IMR-90 (cell line): ENCODE results near the gene PLCB4. TPM values are rescaled to one million over a fixed set of nuclear protein-coding genes. Genes with fewer than 3 reads are reported as not detected.

Experiments
- ATAC-seq: fragments of 200-7000 bp; cut with Tn5 transposase; 2 replicates; pipeline ENCODE4 v1.9.1; 2020; ENCODE audit warnings: low read depth, mild to moderate bottlenecking, moderate library complexity
- BruUV-seq: library from RNA; stranded (reverse); fragments of 400-500 nt; replicated peaks from 2 replicates; lab custom pipeline; 2021; lab: Mats Ljungman, UMichigan
- CTCF ChIA-PET: fragments of 300-600 bp; formaldehyde crosslinking; extraction: SDS; loops from one replicate; lab custom pipeline; 2021; ENCODE audit warnings: antibody characterized with exemption; lab: Yijun Ruan, JAX
- POLR2A ChIA-PET: fragments of 300-600 bp; sonication (Branson Sonifier 250); formaldehyde crosslinking; loops from one replicate; lab custom pipeline; 2022; ENCODE audit warnings: antibody characterized with exemption; ENCODE audit not compliant: unreplicated experiment; lab: Charles Lee
- DNase-seq: peaks from one replicate; pipeline ENCODE4 v3.0.0; 2013
- H2AFZ ChIP-seq: replicated peaks from 2 replicates; pipeline ENCODE3; 2013; ENCODE audit warnings: low read length, mild to moderate bottlenecking; ENCODE audit not compliant: poor library complexity
- H2AK5ac ChIP-seq: 2 replicates; pipeline ENCODE4 v1.6.1; 2013; ENCODE audit warnings: low read depth, low read length, inconsistent platforms
- H2AK9ac ChIP-seq: replicated peaks from 2 replicates; pipeline ENCODE3; 2013; ENCODE audit warnings: mild to moderate bottlenecking, low read depth, low read length, moderate library complexity; ENCODE audit not compliant: poor library complexity
- H2BK120ac ChIP-seq: 2 replicates; pipeline ENCODE4 v1.6.1; 2013; ENCODE audit warnings: low read depth, low read length, inconsistent platforms
- H2BK15ac ChIP-seq: 3 replicates; pipeline ENCODE4 v1.6.1; 2013; ENCODE audit warnings: low read depth, low read length, inconsistent platforms
- H2BK20ac ChIP-seq: 2 replicates; pipeline ENCODE4 v1.6.1; 2013; ENCODE audit warnings: low read depth, mild to moderate bottlenecking, inconsistent platforms, low read length, moderate library complexity
- H2BK5ac ChIP-seq: 2 replicates; pipeline ENCODE4 v1.6.1; 2013; ENCODE audit warnings: mild to moderate bottlenecking, low read depth, low read length, inconsistent platforms; ENCODE audit not compliant: poor library complexity, severe bottlenecking
- H3K14ac ChIP-seq: replicated peaks from 2 replicates; pipeline ENCODE4 v1.6.1; 2013; ENCODE audit warnings: low read depth, low read length, inconsistent platforms
- H3K18ac ChIP-seq: 2 replicates; pipeline ENCODE4 v1.6.1; 2013; ENCODE audit warnings: low read depth, low read length, control low read depth
- H3K23ac ChIP-seq: 2 replicates; pipeline ENCODE4 v1.6.1; 2013; ENCODE audit warnings: low read depth, low read length, inconsistent platforms
- H3K27ac ChIP-seq: 2 replicates; pipeline ENCODE4 v1.5.1; 2013; ENCODE audit warnings: mild to moderate bottlenecking, control low read depth, low read length; ENCODE audit not compliant: insufficient read depth
- H3K27me3 ChIP-seq: 2 replicates; pipeline ENCODE4 v1.6.1; 2013; ENCODE audit warnings: low read length; ENCODE audit not compliant: control insufficient read depth, insufficient read depth
- H3K36me3 ChIP-seq: 2 replicates; pipeline ENCODE4 v1.6.1; 2013; ENCODE audit warnings: low read length, mixed read lengths; ENCODE audit not compliant: control insufficient read depth, insufficient read depth
- H3K4ac ChIP-seq: 2 replicates; pipeline ENCODE4 v1.6.1; 2013; ENCODE audit warnings: low read depth, low read length, inconsistent platforms
- H3K4me1 ChIP-seq: 2 replicates; pipeline ENCODE4 v1.6.1; 2013; ENCODE audit warnings: low read length, mixed read lengths; ENCODE audit not compliant: control insufficient read depth, insufficient read depth
- H3K4me2 ChIP-seq: 2 replicates; pipeline ENCODE4 v1.6.1; 2013; ENCODE audit warnings: low read depth, mild to moderate bottlenecking, control low read depth, low read length, moderate library complexity
- H3K4me3 ChIP-seq: 2 replicates; pipeline ENCODE4 v1.5.1; 2013; ENCODE audit warnings: low read depth, mild to moderate bottlenecking, control low read depth, low read length, moderate library complexity; ENCODE audit not compliant: insufficient read depth
- H3K56ac ChIP-seq: 2 replicates; pipeline ENCODE4 v1.6.1; 2013; ENCODE audit warnings: low read length, inconsistent platforms; ENCODE audit not compliant: insufficient read depth; ENCODE audit errors: extremely low read depth
- H3K79me1 ChIP-seq, 2 experiments: 2 replicates each; pipeline ENCODE4 v1.6.1; 2013; ENCODE audit warnings: low read length in 2 of 2, inconsistent platforms in 1 of 2, low read depth in 1 of 2
- H3K9ac ChIP-seq: 2 replicates; pipeline ENCODE4 v1.6.1; 2013; ENCODE audit warnings: low read depth, low read length, control low read depth
- H3K9me1 ChIP-seq: 2 replicates; pipeline ENCODE4 v1.6.1; 2013; ENCODE audit warnings: low read length, inconsistent platforms; ENCODE audit not compliant: insufficient read depth
- H3K9me3 ChIP-seq: 2 replicates; pipeline ENCODE4 v1.6.1; 2013; ENCODE audit warnings: low read length; ENCODE audit not compliant: control insufficient read depth, insufficient read depth
- H4K20me1 ChIP-seq: 2 replicates; pipeline ENCODE4 v1.6.1; 2013; ENCODE audit warnings: low read length, inconsistent platforms; ENCODE audit not compliant: insufficient read depth
- H4K5ac ChIP-seq: 2 replicates; pipeline ENCODE4 v1.6.1; 2013; ENCODE audit warnings: mild to moderate bottlenecking, low read depth, low read length, control low read depth
- H4K8ac ChIP-seq, 2 experiments: 2 replicates each; pipeline ENCODE4 v1.6.1; 2013; ENCODE audit warnings: low read depth in 2 of 2, low read length in 2 of 2, control low read depth in 1 of 2, inconsistent platforms in 1 of 2
- H4K91ac ChIP-seq: 2 replicates; pipeline ENCODE4 v1.6.1; 2013; ENCODE audit warnings: low read depth, low read length, inconsistent platforms; ENCODE audit not compliant: insufficient read depth
- BHLHE40 ChIP-seq: fragments of 150-350 bp; IDR thresholded peaks from 2 replicates; pipeline ENCODE4 v1.6.1; 2016; ENCODE audit warnings: mild to moderate bottlenecking, low read depth, low read length
- CHD1 ChIP-seq: IDR thresholded peaks from 2 replicates; pipeline ENCODE4 v1.6.1; 2012; ENCODE audit warnings: low read depth, low read length, improper control_type of control experiment
- MAZ ChIP-seq: IDR thresholded peaks from 2 replicates; pipeline ENCODE4 v1.6.1; 2012; ENCODE audit warnings: low read depth, mild to moderate bottlenecking, low read length, improper control_type of control experiment, moderate library complexity, borderline replicate concordance
- POLR2A ChIP-seq: IDR thresholded peaks from 2 replicates; pipeline ENCODE4 v1.6.1; 2012; ENCODE audit warnings: mild to moderate bottlenecking, low read depth, low read length
- USF2 ChIP-seq: fragments of 150-350 bp; IDR thresholded peaks from 2 replicates; pipeline ENCODE4 v1.6.1; 2017; ENCODE audit warnings: mild to moderate bottlenecking, antibody characterized with exemption, low read length, low read depth
- WGBS, 2 experiments: methylation state at CpG; one replicate each; pipeline versions ENCODE4 v1.1.5 to v1.1.7; 2013; ENCODE audit warnings: missing lambda C conversion rate in 2 of 2; ENCODE audit not compliant: insufficient read length in 1 of 2; ENCODE audit errors: extremely low coverage in 2 of 2; 5-methylcytosine and 5-hydroxymethylcytosine counted together
- dilution Hi-C: fragments of 300-500 bp; cut with HindIII; formaldehyde crosslinking; loops from one replicate; pipeline ENCODE4 v1.14.3; 2018; ENCODE audit warnings: low sequenced_read_pairs; ENCODE audit not compliant: unreplicated experiment
- in situ Hi-C: fragments of 300-500 bp; cut with MboI; formaldehyde crosslinking; loops from 3 replicates; pipeline ENCODE4 v1.14.3; 2019; ENCODE audit warnings: low sequenced_read_pairs, inconsistent platforms, mixed read lengths
- intact Hi-C: fragments of 100-400 bp; cut with micrococcal nuclease; formaldehyde crosslinking; loops from 2 replicates; pipeline ENCODE4 v1.10.0; 2022
- polyA plus RNA-seq, 3 experiments: library from polyadenylated mRNA; depleted of rRNA; stranded (reverse); fragments of >200 nt; gene quantifications; 2 replicates each; pipeline ENCODE4 v1.2.3, GENCODE V29; 2012; ENCODE audit warnings: low replicate concordance in 1 of 3
- total RNA-seq: library from RNA; depleted of rRNA; stranded (reverse); fragments of >200 nt; gene quantifications from 2 replicates; pipeline ENCODE4 v1.2.3, GENCODE V29; 2012

PLCB4 gene
- total and polyA plus RNA-seq, 2 of the 4 experiments (the other 2 are of a cell fraction): 12.5 to 24.0 TPM

DNA sequence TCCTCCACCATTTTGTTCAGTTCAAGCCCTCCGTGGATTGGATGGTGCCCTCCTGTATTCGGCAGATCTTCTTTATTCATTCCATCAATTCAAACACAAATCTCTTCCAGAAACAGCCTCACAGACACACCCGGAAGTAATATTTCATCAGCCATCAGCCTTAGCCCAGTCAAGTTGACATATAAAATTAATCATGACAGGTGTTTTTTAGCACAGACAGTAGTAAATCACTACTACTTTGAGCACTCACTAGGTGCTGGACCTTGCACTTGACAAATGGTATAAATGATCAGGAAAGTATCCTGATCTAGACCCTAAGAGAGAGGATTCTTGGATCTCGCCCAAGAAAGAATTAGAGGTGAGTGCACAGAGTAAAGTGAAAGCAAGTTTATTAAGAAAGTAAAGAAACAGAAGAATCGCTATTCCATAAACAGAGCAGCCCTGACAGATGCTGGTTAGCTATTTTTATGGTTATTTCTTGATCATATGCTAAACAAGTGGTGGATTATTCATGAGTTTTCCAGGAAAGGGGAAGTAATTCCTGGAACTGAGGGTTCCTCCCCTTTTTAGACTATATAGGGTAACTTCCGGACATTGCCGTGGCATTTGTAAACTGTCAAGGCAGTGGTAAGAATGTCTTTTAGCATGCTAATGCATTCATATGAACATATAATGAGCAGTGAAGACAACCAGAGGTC is 250.9 kb downstream of the PLCB4 start:
- H3K9me1 ChIP-seq: peaks cover 11% of the 10 kb centered on the region
- no peak for DNase-seq
- H2BK120ac ChIP-seq: peak overlapping the region; percentile 68
- H2AK9ac ChIP-seq: no peak overlapping the region
- TF ChIP-seq MAZ (no peak), CHD1 (no peak), POLR2A (no peak), BHLHE40 (no peak), USF2 (no peak)
- peaks cover 22 to 56% of the 10 kb centered on the region in 2 experiments for H3K79me1 ChIP-seq
- no peak overlapping the region; the same call in 1 of the 2 replicates for H2AK5ac ChIP-seq
- 0 out of 2 replicates have a peak overlapping the region, but pooled peaks have one; percentile 41 for H3K23ac ChIP-seq
- dilution Hi-C loops (no loop called here), intact Hi-C loops (no loop called here), in situ Hi-C loops (no loop called here)
- H3K4me1 ChIP-seq: peaks cover 5% of the 10 kb centered on the region; the same call in 1 of the 2 replicates
- no peaks in the 10 kb centered on the region for H3K27me3 ChIP-seq
- no peak overlapping the region for H3K9ac ChIP-seq
- no peak overlapping the region for H3K56ac ChIP-seq
- peak overlapping the region; percentile 44; the same call in 1 of the 2 replicates for H3K14ac ChIP-seq
- 70% methylated on average over 3 of the region's 7 CpGs; no CpG with 5 or more reads in 1 of the 2 experiments for WGBS, 2 experiments
- peak overlapping the region; percentile 33; the same call in 1 of the 2 replicates for H3K4me2 ChIP-seq
- peak overlapping the region; percentile 62; the same call in 1 of the 2 replicates for H3K27ac ChIP-seq
- no peak overlapping the region; the same call in 1 of the 2 replicates for H4K5ac ChIP-seq
- ATAC-seq: peak; percentile 63
- H2BK15ac ChIP-seq: no peak overlapping the region
- no peaks in the 10 kb centered on the region for H3K9me3 ChIP-seq
- H3K4ac ChIP-seq: peak overlapping the region; percentile 41; the same call in 1 of the 2 replicates
- no TSS peak for BruUV-seq
- ChIA-PET POLR2A (no interaction called here), CTCF (no interaction called here)
- H4K20me1 ChIP-seq: no peaks in the 10 kb centered on the region
- no peak overlapping the region for H3K18ac ChIP-seq
- H2BK20ac ChIP-seq: peak overlapping the region; percentile 74
- H4K91ac ChIP-seq: peak overlapping the region; percentile 36; the same call in 1 of the 2 replicates
- no peak overlapping the region for H2AFZ ChIP-seq
- H4K8ac ChIP-seq: peak overlapping the region in 1 of 2 experiments; percentile 59; a peak in 1 of 4 replicates
- H3K4me3 ChIP-seq: no peak overlapping the region
- no peak overlapping the region for H2BK5ac ChIP-seq
- no peaks in the 10 kb centered on the region for H3K36me3 ChIP-seq
